Astrocyte of the spinal cord (primary cell): ENCODE results near the gene CTU2.

Experiments
- DNase-seq: peaks from one replicate; pipeline ENCODE4 v3.0.0; 2011; ENCODE audit warnings: low read depth, low spot score
- H3K4me3 ChIP-seq: 2 replicates; pipeline ENCODE4 v1.5.1; 2011; ENCODE audit warnings: low read depth, mild to moderate bottlenecking, low read length, moderate library complexity
- CTCF ChIP-seq: IDR thresholded peaks from 2 replicates; pipeline ENCODE4 v1.5.1; 2012; ENCODE audit warnings: low read depth, mild to moderate bottlenecking, low read length, inconsistent platforms
- in situ Hi-C: cut with HindIII; loops from 2 replicates; pipeline ENCODE4 v1.10.0; 2017; ENCODE audit warnings: low sequenced_read_pairs

CTU2 gene

DNA sequence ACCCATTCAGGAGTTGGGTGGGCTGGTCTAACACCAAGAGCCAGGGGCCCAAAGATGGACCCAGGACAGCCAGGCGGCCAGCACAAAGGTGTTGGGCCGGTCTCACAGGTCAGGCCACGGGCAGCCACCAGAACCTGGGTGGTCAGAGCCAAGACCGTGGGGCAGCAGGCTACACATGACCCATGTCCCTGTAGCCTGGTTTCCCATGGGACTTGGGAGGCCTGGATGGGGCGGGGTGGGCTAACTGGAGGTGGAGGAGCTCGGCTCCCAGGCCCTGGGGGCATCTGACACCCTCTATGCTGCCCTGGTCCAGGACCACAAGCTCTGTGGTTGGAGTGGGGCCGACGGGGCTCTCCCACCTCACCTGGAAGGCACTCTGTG, 17.2 kb downstream of the CTU2 start:
- no peak for DNase-seq
- TF ChIP-seq CTCF = no peak

DNA sequence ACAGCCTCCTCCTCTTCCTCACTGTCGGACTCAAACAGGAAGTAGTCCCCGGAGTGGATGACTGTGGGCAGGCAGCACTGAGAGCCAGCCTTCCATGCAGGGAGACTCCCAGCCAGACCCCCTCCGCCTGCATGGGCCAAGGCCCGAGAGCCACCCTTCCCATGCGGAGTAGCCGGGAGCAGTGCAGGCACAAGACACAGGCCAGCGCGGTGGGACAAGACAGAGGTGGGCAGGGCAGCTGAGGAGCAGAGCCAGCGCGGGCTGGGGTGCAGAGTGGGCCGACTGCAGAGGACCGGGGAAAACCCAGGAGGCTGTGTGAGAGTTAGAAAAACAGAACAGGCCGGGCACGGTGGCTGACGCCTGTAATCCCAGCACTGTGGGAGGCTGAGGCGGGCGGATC, 17.6 kb downstream of the CTU2 start:
- DNase-seq = no peak
- in situ Hi-C loops = no loop called here
- no peak overlapping the region for H3K4me3 ChIP-seq
- no peak for TF ChIP-seq CTCF

More for the DNA sequence above, 17.2 kb downstream of the CTU2 start:
- no peak overlapping the region for H3K4me3 ChIP-seq
- in situ Hi-C loops = no loop called here

- no peak for DNase-seq
- in situ Hi-C loops = no loop called here
- no peak overlapping the region for H3K4me3 ChIP-seq
- TF ChIP-seq CTCF = no peak
Observed at GRCh38 chr16:88724855-88725555, 18.7 kb downstream of the CTU2 start.

GRCh38 chr16:88725609-88726407, 19.5 kb downstream of the CTU2 start:
- no peak for TF ChIP-seq CTCF
- in situ Hi-C loops = no loop called here
- no peak for DNase-seq
- H3K4me3 ChIP-seq = no peak overlapping the region

DNA sequence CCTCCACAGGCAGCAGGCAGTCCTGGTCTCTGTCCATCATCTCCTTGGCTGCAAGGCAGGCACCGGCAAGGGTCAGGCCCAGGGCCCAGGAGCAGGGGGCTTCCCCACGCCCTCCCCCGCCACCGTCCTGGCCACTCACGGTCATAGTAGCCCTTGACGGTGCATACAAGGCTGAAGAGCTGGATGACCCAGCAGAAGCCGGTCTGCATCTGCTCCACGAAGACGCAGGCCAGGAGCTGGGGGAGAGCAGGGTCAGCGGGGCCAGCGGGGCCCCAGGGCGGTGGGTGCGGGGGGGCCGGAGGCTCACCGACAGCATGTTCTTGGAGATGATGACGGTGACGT, 20.1 kb downstream of the CTU2 start:
- no peak overlapping the region for H3K4me3 ChIP-seq
- in situ Hi-C loops = no loop called here
- no peak for DNase-seq
- no peak for TF ChIP-seq CTCF

DNA sequence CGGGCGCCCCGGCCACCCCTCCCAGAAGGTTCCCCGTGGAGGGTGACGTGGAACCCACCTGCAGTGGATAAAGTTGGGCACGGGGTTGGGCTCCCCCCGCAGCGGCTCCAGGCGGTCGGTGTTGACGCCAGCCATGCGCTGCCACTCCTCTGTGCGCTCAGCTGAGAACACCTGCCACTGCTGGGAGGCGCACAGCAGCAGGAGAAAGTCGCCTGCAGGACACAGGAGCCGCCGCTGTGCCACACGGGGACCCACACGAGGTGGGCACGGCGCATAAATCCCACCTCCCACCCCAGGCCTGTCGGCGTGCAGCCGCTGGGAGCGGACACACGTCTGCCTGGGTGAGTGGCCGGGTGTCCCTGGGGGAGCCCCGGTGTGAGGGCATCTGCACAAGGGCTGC, 20.7 kb downstream of the CTU2 start:
- no peak for TF ChIP-seq CTCF
- DNase-seq = no peak
- in situ Hi-C loops = no loop called here
- H3K4me3 ChIP-seq = no peak overlapping the region
